Prostate gland (tissue), 2 donors: ENCODE data around the gene MAP4K2.

Source experiments
- CTCF ChIP-seq, 4 experiments: fragments of 200-600 bp in 2 of 4; fragments of 450-650 bp in 2 of 4; sonication (generic) in 2 of 4; IDR thresholded peaks; 1 replicate in 3 of 4; 2 replicates in 1 of 4; pipeline ENCODE4 v1.5.1; 2016 to 2019; ENCODE audit warnings: antibody characterized with exemption in 4 of 4, mild to moderate bottlenecking in 2 of 4, moderate library complexity in 2 of 4
- POLR2A ChIP-seq: fragments of 450-650 bp; IDR thresholded peaks from one replicate; pipeline ENCODE4 v1.6.1; 2016; ENCODE audit warnings: antibody characterized with exemption, mild to moderate bottlenecking
- POLR2AphosphoS5 ChIP-seq: sonication (generic); formaldehyde crosslinking; IDR thresholded peaks from one replicate; pipeline ENCODE4 v1.6.1; 2017; ENCODE audit warnings: antibody characterized with exemption

- no peak for TF ChIP-seq CTCF (IDR thresholded peaks at IDR 0.05)
- no peak for TF ChIP-seq POLR2AphosphoS5
- TF ChIP-seq POLR2A: no peak
Measured at GRCh38 chr11:64849598-64850356, 46.8 kb upstream of the MAP4K2 start.
